Naive thymus-derived CD8-positive, alpha-beta T cell (primary cell): ENCODE data around the gene RALGAPA2. TPM values are rescaled to one million over a fixed set of nuclear protein-coding genes. Genes with fewer than 3 reads are reported as not detected.

ENCODE experiments used
- ATAC-seq, 2 donors: fragments of 150-1000 bp; cut with Tn5 transposase in 1 of 2; sonication (Bioruptor Pico), chemical (Tn5 transposase) in 1 of 2; 1 replicate in 1 of 2; 2 replicates in 1 of 2; pipeline ENCODE4 v1.10.0; 2021; ENCODE audit warnings: mild to moderate bottlenecking in 2 of 2, moderate library complexity in 2 of 2
- POLR2A ChIA-PET: fragments of 350-600 bp; sonication (Branson Sonifier 250); formaldehyde crosslinking; loops from one replicate; lab custom pipeline; 2021; ENCODE audit warnings: antibody characterized with exemption; lab: Charles Lee
- DNase-seq, 10 donors: peaks; one replicate each; pipeline versions ENCODE4 v3.0.0 to v3.0.0-alpha.2; 2020 to 2022
- H3K27ac Mint-ChIP-seq, 10 donors: one replicate each; pipeline ENCODE4 v1.8.0; 2020 to 2022; ENCODE audit warnings: mild to moderate bottlenecking in 10 of 10, mixed read lengths in 10 of 10, moderate library complexity in 4 of 10, inconsistent platforms in 1 of 10
- H3K27me3 Mint-ChIP-seq, 5 donors: one replicate each; pipeline ENCODE4 v1.8.0; 2021 to 2022; ENCODE audit warnings: mixed read lengths in 5 of 5
- H3K36me3 Mint-ChIP-seq, 3 donors: one replicate each; pipeline ENCODE4 v1.8.0; 2020 to 2022; ENCODE audit warnings: mixed read lengths in 3 of 3, mild to moderate bottlenecking in 2 of 3, inconsistent platforms in 1 of 3
- H3K4me1 Mint-ChIP-seq, 4 donors: one replicate each; pipeline ENCODE4 v1.8.0; 2021 to 2022; ENCODE audit warnings: mixed read lengths in 4 of 4
- H3K4me3 Mint-ChIP-seq, 10 donors: one replicate each; pipeline ENCODE4 v1.8.0; 2020 to 2022; ENCODE audit warnings: mild to moderate bottlenecking in 10 of 10, mixed read lengths in 10 of 10, moderate library complexity in 6 of 10, inconsistent platforms in 1 of 10
- H3K9me3 Mint-ChIP-seq, 9 donors: one replicate each; pipeline ENCODE4 v1.8.0; 2020 to 2022; ENCODE audit warnings: mixed read lengths in 9 of 9, mild to moderate bottlenecking in 3 of 9, inconsistent platforms in 1 of 9, moderate library complexity in 1 of 9
- polyA plus RNA-seq, 3 donors: library from polyadenylated mRNA; unstranded; fragments of 300-500 nt; fragmentation: Illumina TruSeq; gene quantifications; one replicate each; pipeline ENCODE4 v1.2.3, GENCODE V29; 2021
- total RNA-seq, 8 experiments: library from RNA in 2 of 8; stranded (reverse) in 2 of 8; gene quantifications; one replicate each; pipeline ENCODE4 v1.2.3 and lab custom pipeline; 2021 to 2026

RALGAPA2 gene
- total and polyA plus RNA-seq, 5 experiments from 2014 or later: 4.5 to 32.0 (median 6.8) TPM

DNA sequence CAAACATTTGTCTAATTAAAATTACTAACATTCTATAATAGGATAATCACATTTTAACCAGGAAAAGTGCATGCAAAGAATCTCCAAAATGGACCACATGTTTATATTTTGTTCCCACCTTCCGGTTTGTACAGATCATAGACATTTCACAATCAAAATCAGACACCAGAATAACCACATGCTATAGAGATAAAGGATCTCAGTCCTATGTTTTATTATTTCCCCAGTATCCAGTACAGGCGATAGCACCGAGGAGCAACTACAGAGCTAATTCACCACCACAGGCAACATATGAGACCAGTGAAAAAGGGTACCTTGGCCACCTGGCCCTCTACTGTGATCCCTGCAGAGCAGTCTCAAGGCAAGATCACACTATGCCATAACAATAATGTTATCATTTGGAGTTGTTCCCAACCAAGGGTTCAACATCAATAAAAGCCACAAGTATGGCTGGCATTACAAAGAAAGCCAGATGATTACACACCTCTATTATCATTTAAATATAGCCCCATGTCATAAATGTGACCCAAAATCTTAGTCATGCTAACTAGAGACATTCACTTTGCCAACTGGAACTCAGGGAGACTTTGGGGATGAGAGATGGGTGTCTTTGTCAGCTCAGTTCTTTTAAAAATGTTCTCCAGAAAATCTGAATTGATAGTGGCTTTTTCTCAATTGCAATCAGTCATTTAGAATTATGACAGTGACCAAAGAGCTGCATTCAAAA, 46.7 kb downstream of the RALGAPA2 start:
- POLR2A ChIA-PET: no interaction called here
- H3K27me3 Mint-ChIP-seq: no peaks in the 10 kb centered on the region
- no peak overlapping the region for H3K4me3 Mint-ChIP-seq
- DNase-seq: no peak
- no peak for ATAC-seq
- peak overlapping the region in 1 of 10 donors; percentile 16 for H3K27ac Mint-ChIP-seq
- H3K36me3 Mint-ChIP-seq: peaks cover 0 to 21% (median 5%) of the 10 kb centered on the region in 3 donors
- no peaks in the 10 kb centered on the region for H3K9me3 Mint-ChIP-seq
- H3K4me1 Mint-ChIP-seq: peaks cover 31 to 57% (median 42%) of the 10 kb centered on the region in 4 donors

DNA sequence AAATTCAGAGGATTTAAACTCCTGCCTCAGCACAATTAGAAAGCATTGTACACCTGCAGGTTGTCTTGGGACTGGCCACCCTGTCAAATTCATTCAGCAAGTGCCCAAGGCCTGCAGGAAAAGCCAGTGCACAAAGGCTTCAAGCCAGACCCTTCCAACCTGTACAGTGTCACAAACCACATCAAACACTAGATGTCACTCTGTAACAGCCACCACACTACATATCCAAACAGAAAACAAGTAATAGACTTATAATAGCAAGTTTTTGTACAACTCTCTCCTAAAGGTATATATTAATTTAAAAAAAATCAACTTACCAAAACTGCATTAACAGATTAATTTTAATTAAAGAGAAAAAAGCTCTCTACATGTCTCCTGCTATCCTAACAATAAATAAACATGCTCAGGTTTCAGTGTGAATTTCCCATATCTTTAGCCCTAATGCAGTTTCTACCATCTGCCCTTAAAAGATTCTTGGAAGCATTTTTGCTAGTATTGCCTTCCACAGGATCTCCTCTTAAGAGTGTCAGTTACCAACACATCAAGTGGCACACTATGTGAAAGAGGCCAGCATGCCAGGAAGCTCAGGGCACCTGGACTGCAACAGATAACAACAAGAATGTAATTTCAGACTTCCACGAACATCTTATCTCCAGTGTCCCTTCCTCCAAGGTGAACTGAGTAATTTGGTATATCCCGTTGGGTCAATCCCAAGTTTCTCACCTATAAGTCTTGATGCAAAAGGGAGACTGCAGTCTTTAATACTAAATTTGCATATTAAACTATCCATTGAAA, 47.5 kb downstream of the RALGAPA2 start:
- DNase-seq: peak in 2 of 10 donors; percentile 20 to 25
- ATAC-seq: peak; percentile 72 to 75

DNA sequence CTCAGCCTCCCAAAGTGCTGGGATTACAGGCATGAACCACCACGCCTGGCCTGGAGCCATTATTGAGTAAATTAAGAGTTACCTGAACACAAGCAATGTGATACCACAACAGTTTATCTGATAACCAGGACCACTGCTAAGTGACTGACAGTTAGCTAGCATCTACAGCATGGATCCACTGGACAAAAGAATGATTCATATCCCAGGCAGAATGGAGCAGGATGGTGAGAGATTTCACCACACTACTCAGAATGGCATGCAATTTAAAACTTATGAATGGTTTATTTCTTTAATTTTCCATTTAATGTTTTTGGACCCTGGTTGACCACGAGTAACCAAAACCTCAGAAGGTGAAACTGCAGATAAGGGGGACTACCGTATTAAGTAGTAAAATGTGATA, 48.6 kb downstream of the RALGAPA2 start:
- DNase-seq (no peak), ATAC-seq (no peak)
- Mint-ChIP-seq H3K9me3 (no peaks in the 10 kb centered on the region), H3K4me1 (peaks cover 29 to 46% (median 33%) of the 10 kb centered on the region in 4 donors), H3K36me3 (peaks cover 0 to 9% (median 0%) of the 10 kb centered on the region in 3 donors), H3K27ac (no peak overlapping the region), H3K27me3 (no peaks in the 10 kb centered on the region), H3K4me3 (no peak overlapping the region)
- POLR2A ChIA-PET: no interaction called here

More for the DNA sequence above, 47.5 kb downstream of the RALGAPA2 start:
- Mint-ChIP-seq H3K27me3 (no peaks in the 10 kb centered on the region), H3K4me3 (no peak overlapping the region), H3K27ac (peak overlapping the region in 2 of 10 donors; percentile 16 to 42), H3K4me1 (peaks cover 31 to 56% (median 42%) of the 10 kb centered on the region in 4 donors), H3K36me3 (peaks cover 0 to 16% (median under 1%) of the 10 kb centered on the region in 3 donors), H3K9me3 (no peaks in the 10 kb centered on the region)
- POLR2A ChIA-PET: no interaction called here

DNA sequence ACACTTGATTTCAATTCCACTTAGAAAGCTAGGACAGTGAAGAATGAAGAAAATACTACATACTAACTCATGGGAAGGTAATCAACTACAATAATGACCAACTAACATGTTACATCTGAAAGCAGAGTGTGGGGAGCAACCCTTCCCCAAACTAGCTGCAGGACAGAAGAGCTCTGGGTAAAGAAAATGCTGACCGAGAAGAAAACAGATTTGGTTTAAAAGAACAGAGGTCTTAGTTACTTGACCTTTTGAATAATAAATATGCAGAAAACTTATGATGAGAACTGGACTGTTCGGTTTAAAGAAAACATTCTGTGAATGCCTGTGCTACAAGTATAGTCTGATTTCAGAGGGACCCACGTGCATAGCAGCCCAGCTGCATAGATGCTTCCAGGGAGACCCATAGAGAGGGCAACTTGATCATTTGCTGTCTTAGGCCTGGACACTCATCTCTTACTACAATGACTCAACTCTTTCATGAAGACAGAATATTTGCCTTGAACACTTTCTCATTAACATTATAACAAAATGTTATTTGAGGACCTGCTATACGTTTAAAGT, 53.5 kb downstream of the RALGAPA2 start:
- H3K4me1 Mint-ChIP-seq: peaks cover 0 to 13% (median 4%) of the 10 kb centered on the region in 4 donors
- H3K9me3 Mint-ChIP-seq: no peaks in the 10 kb centered on the region
- POLR2A ChIA-PET: no interaction called here
- no peak for DNase-seq
- peaks cover 11 to 27% (median 13%) of the 10 kb centered on the region in 3 donors for H3K36me3 Mint-ChIP-seq
- H3K27me3 Mint-ChIP-seq: no peaks in the 10 kb centered on the region
- H3K4me3 Mint-ChIP-seq: no peak overlapping the region
- ATAC-seq: no peak
- no peak overlapping the region for H3K27ac Mint-ChIP-seq

DNA sequence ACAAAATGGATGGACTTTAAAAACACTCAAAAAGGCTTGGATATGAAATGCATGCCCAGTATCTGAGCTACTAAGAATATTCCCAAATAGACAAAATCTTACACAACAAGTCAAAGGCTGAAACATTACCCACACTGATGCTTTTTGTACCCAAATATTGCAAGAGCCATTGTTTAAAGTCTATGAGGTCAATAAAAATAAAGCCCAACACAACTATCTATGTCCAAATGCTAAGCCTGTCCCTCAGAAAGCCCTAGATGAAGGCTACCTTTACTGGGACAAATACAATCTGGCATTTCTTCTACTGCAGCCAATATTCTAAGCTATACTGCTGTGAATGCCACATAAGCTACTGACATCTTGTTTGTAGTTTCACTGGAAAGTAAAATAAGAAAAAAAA, 54.3 kb downstream of the RALGAPA2 start:
- Mint-ChIP-seq H3K36me3 (peaks cover 11 to 28% (median 13%) of the 10 kb centered on the region in 3 donors), H3K9me3 (no peaks in the 10 kb centered on the region), H3K27ac (no peak overlapping the region), H3K27me3 (no peaks in the 10 kb centered on the region), H3K4me1 (peaks cover 0 to 13% (median 4%) of the 10 kb centered on the region in 4 donors), H3K4me3 (no peak overlapping the region)
- ATAC-seq (no peak), DNase-seq (no peak)
- POLR2A ChIA-PET: no interaction called here

DNA sequence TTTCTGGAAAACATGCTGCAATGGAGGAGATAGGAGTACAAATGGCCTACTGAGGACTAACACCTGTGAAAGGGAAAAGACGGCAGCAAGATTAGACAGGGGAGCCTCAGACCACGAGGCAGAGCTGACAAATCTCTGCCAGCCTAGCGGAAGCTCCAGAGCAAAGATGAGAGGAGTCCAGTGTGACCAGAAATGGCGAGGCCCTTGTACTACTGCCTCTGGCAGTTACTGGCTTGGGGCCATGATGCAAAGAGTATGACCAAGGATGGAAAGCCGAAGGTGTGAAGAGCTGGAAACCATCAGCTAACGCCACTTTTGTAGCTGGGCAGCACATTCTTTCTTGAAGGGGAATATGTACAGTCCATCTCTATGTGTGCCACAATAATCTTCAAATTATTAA, 55.4 kb downstream of the RALGAPA2 start:
- no peaks in the 10 kb centered on the region for H3K27me3 Mint-ChIP-seq
- ATAC-seq: no peak
- no peak overlapping the region for H3K4me3 Mint-ChIP-seq
- H3K4me1 Mint-ChIP-seq: peaks cover 0 to 9% (median 2%) of the 10 kb centered on the region in 4 donors
- no peaks in the 10 kb centered on the region for H3K9me3 Mint-ChIP-seq
- DNase-seq: no peak
- peaks cover 16 to 38% (median 18%) of the 10 kb centered on the region in 3 donors for H3K36me3 Mint-ChIP-seq
- H3K27ac Mint-ChIP-seq: no peak overlapping the region
- POLR2A ChIA-PET: no interaction called here

DNA sequence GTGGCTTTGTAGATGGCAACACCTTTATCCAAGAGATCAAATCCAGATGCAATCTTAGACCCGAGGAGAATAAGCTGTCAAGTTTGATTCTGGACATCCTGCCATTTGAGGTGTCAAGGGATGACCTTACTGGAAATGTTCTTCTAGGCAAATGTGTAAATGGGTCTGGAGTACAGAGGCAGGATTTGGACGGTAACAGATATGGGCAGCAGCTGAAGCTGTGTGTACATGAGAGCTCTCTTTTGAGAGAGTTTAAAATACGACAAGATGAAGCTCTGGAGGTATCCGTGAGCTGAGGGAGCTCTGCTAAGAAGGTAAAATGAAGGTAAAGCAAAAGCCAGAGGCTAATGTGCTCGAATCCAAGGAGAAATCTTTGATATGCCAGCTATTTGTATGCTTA, 56.6 kb downstream of the RALGAPA2 start:
- ATAC-seq (no peak), DNase-seq (no peak)
- H3K27ac Mint-ChIP-seq: no peak overlapping the region
- H3K27me3 Mint-ChIP-seq: no peaks in the 10 kb centered on the region
- POLR2A ChIA-PET: interaction anchor here (0.6 kb wide), 1 partner anchor 101 kb away, joined by 3 read pairs; no protein-coding TSS in a partner anchor
- no peak overlapping the region for H3K4me3 Mint-ChIP-seq
- H3K4me1 Mint-ChIP-seq: peaks cover 0 to 7% (median 2%) of the 10 kb centered on the region in 4 donors
- no peaks in the 10 kb centered on the region for H3K9me3 Mint-ChIP-seq
- H3K36me3 Mint-ChIP-seq: peaks cover 16 to 35% (median 18%) of the 10 kb centered on the region in 3 donors

DNA sequence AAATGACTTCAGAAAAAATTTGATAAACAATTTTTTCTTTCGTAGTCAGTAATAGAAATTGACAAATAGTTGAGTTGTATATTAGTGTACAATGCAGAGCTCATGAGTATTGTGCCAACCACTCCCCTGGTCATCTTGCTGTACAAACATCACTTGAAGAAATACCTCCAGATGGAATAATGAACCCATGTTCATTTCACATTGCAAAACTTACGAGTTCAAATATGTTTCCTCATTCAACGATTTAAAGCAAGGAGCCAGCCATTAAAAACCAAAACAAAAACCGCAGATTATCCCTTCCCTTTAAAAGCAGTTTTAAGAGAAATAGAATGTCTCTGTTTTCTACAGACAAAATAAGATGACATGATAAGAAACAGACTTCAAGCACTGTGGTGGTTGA, 62.5 kb downstream of the RALGAPA2 start:
- DNase-seq (no peak), ATAC-seq (no peak)
- Mint-ChIP-seq H3K27me3 (no peaks in the 10 kb centered on the region), H3K27ac (no peak overlapping the region), H3K4me3 (no peak overlapping the region), H3K36me3 (peaks cover 5 to 17% (median 12%) of the 10 kb centered on the region in 3 donors), H3K9me3 (no peaks in the 10 kb centered on the region), H3K4me1 (peaks cover 0 to 12% (median 2%) of the 10 kb centered on the region in 4 donors)
- POLR2A ChIA-PET: no interaction called here

DNA sequence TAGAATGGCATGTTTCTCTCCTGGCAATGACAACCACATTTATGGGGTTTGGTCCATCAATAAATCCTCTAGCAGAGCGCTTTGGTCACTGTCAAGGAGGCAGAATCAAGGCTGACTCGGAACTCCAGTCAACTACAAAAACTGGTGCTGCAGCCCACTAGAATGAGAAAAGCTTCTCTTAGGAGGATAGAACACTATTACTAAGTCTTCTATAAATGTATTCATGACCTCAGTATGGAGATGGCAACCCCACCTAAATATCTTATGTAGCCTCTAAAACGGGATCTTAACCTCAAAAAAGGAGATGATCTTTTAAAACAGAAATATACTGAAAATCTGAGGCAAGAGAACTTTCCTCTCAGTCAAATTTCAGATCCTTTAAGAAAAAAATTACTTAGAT, 68.5 kb downstream of the RALGAPA2 start:
- no peak for ATAC-seq
- H3K4me1 Mint-ChIP-seq: peaks cover 3 to 11% (median 5%) of the 10 kb centered on the region in 4 donors
- POLR2A ChIA-PET: no interaction called here
- no peak overlapping the region for H3K4me3 Mint-ChIP-seq
- H3K9me3 Mint-ChIP-seq: no peaks in the 10 kb centered on the region
- H3K36me3 Mint-ChIP-seq: peaks cover 6 to 35% (median 25%) of the 10 kb centered on the region in 3 donors
- no peak overlapping the region for H3K27ac Mint-ChIP-seq
- no peak for DNase-seq
- no peaks in the 10 kb centered on the region for H3K27me3 Mint-ChIP-seq

DNA sequence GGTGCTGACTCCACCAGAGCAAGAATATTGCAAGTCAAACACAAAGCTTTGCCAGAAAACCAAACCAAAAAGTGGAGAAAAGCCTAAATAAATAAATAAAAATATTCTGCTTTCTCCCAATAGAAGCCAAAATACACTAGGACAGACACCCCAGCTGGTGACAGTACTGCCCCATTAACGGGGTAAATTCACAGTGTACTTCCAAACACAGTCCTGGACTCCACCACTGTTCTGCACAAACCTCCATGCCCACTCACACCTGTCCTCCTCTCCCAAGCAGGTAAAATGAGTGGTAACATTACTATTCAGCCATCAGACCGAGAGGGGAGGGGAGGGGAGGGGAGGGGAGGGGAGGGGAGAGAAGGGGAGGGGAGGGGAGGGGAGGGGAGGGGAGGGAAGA, 70.7 kb downstream of the RALGAPA2 start:
- Mint-ChIP-seq H3K4me3 (no peak overlapping the region), H3K27ac (no peak overlapping the region)
- POLR2A ChIA-PET: no interaction called here

DNA sequence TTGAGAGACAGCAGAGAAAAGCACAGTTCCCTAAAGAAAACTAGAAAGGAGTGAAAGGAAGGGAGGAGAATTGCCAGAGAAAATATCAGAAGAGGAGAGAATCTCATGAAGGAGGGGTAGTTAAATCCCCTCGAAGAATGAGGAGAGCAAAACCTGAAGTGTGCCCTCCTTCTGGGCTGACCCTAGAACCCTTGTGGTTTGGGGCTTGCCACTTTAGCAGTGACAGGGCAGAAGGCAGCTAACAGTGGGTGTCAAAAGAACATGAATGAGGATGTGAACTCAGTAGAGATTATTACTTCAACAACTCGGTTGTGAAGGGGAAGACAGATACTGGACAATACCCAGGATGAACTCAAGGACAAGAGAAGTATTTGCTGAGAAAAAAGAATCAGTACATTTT, 73.6 kb downstream of the RALGAPA2 start:
- no peak for ATAC-seq
- Mint-ChIP-seq H3K36me3 (peaks cover 10 to 74% (median 35%) of the 10 kb centered on the region in 3 donors), H3K4me3 (no peak overlapping the region)

More for the DNA sequence above, 70.7 kb downstream of the RALGAPA2 start:
- Mint-ChIP-seq H3K36me3 (peaks cover 10 to 53% (median 24%) of the 10 kb centered on the region in 3 donors), H3K4me1 (peaks cover 0 to 12% (median 6%) of the 10 kb centered on the region in 4 donors), H3K27me3 (no peaks in the 10 kb centered on the region), H3K9me3 (no peaks in the 10 kb centered on the region)
- DNase-seq (no peak), ATAC-seq (no peak)

DNA sequence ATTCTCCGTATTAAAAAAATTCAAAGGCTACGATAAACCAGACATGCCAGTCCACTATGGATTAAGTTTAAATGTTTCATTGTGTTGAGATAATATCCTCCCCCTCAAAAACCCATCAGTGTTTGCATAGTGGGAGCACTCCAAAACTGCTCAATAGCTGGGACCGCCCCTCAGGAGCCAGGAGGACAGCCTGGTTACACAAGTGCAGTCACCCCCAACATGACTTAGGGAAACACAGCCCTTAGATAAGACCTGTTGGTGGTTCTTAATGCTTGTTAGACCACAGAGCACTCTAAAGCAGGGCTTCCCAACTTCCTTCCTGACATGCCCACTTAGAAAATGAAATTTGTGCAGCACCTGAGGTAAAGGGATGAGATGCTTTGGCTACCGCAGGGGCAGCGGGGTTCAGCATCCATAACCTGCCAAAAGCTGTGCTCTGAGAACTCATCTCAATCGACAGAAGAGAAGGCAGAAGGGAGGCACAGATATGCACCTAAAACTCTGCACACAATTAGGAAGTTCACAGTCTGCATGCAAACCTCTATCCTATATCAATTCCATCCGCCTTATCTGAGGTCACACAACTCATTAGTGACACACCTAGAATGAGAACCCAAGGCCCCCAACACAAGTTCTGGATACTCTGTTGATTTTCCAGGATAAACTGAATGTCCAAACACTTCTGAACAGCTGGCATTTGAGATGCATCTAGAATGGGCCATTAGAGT, 74.3 kb downstream of the RALGAPA2 start:
- Mint-ChIP-seq H3K27me3 (no peaks in the 10 kb centered on the region), H3K36me3 (peaks cover 10 to 81% (median 42%) of the 10 kb centered on the region in 3 donors), H3K27ac (peak overlapping the region in 2 of 10 donors; percentile 40), H3K4me1 (peaks cover 0 to 12% (median 4%) of the 10 kb centered on the region in 4 donors), H3K4me3 (no peak overlapping the region), H3K9me3 (no peaks in the 10 kb centered on the region)
- no peak for DNase-seq
- no peak for ATAC-seq
- POLR2A ChIA-PET: no interaction called here

More for the DNA sequence above, 73.6 kb downstream of the RALGAPA2 start:
- Mint-ChIP-seq H3K27me3 (no peaks in the 10 kb centered on the region), H3K27ac (peak overlapping the region in 2 of 10 donors; percentile 3 to 40), H3K4me1 (peaks cover 0 to 12% (median 3%) of the 10 kb centered on the region in 4 donors), H3K9me3 (no peaks in the 10 kb centered on the region)
- POLR2A ChIA-PET: no interaction called here
- DNase-seq: no peak
